Astrocyte (in vitro differentiated cells and primary cell): ENCODE results near the gene DEPP1.

Experiments used
- EZH2 ChIP-seq: IDR thresholded peaks from 2 replicates; pipeline ENCODE4 v1.6.1; 2012; ENCODE audit warnings: mild to moderate bottlenecking, low read length, inconsistent platforms; ENCODE audit not compliant: insufficient read depth
- TF ChIP-seq, protein P1 (sequence below): IDR thresholded peaks from 2 replicates; pipeline ENCODE4 v1.5.1; 2011; ENCODE audit warnings: low read depth, mild to moderate bottlenecking, inconsistent platforms, low read length, moderate library complexity; ENCODE audit not compliant: insufficient read depth

DNA sequence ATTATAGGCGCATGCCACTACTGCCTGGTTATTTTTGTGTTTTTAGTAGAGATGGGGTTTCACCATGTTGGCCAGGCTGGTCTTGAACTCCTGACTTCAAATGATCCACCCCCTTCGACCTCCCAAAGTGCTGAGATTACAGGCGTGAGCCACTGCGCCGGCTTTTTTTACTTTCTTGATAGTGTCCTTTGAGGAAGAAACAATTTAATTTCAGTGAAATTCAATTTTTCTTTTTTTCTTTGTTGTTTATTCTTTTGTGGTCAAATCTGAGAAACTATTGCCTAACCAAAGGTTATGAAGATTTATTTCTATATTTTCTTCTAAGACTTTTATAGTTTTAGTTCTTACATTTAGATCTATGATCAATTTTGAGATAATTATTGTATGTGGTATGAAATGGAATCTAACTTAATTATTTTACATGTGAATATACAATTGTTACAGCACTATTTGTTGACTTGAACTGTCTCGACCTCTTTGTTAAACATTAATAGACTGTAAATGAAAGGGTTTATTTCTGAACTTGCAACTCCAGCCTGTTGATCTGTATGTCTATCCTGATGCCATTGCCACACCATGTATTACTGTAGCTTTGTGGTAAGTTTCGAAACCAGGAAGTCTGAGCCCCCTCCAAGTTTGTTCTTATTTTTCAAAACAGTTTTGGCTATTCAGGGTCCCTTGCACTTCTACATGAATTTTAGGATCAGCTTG lies 38.8 kb downstream of the DEPP1 start:
- TF ChIP-seq, protein P1, sequence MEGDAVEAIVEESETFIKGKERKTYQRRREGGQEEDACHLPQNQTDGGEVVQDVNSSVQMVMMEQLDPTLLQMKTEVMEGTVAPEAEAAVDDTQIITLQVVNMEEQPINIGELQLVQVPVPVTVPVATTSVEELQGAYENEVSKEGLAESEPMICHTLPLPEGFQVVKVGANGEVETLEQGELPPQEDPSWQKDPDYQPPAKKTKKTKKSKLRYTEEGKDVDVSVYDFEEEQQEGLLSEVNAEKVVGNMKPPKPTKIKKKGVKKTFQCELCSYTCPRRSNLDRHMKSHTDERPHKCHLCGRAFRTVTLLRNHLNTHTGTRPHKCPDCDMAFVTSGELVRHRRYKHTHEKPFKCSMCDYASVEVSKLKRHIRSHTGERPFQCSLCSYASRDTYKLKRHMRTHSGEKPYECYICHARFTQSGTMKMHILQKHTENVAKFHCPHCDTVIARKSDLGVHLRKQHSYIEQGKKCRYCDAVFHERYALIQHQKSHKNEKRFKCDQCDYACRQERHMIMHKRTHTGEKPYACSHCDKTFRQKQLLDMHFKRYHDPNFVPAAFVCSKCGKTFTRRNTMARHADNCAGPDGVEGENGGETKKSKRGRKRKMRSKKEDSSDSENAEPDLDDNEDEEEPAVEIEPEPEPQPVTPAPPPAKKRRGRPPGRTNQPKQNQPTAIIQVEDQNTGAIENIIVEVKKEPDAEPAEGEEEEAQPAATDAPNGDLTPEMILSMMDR: no peak
- TF ChIP-seq EZH2: no peak
